HepG2 (cell line): ENCODE measurements around the gene FEM1C. TPM values are rescaled to one million over a fixed set of nuclear protein-coding genes. Genes with fewer than 3 reads are reported as not detected.

ENCODE experiments used
- ATAC-seq: fragments of 200-7000 bp; cut with Tn5 transposase; 3 replicates; pipeline ENCODE4 v1.9.1; 2020; ENCODE audit warnings: mild to moderate bottlenecking, moderate library complexity
- BruUV-seq: library from RNA; stranded (reverse); fragments of 400-500 nt; replicated peaks from 2 replicates; lab custom pipeline; 2021; lab: Mats Ljungman, UMichigan
- CTCF ChIA-PET: fragments of 300-600 bp; formaldehyde crosslinking; extraction: SDS; loops from one replicate; lab custom pipeline; 2021; ENCODE audit warnings: low total read pairs, inconsistent platforms, low intra/inter-chr PET ratio; lab: Yijun Ruan, JAX
- POLR2A ChIA-PET: fragments of 350-600 bp; sonication (Branson Sonifier 250); formaldehyde crosslinking; loops from one replicate; lab custom pipeline; 2020; ENCODE audit warnings: antibody characterized with exemption, inconsistent platforms; lab: Yijun Ruan, JAX
- DNase-seq: peaks from one replicate; pipeline ENCODE4 v3.0.0-alpha.2; 2015; ENCODE audit warnings: low spot score
- FAIRE-seq: peaks from 3 replicates; lab custom pipeline; 2011; peaks lifted over from hg19 to GRCh38; lab: Jason Lieb, UNC
- H2AFZ ChIP-seq: one replicate; pipeline ENCODE4 v1.6.1; 2011; ENCODE audit warnings: low read length, inconsistent platforms
- H3K27ac ChIP-seq: fragments of 300-600 bp; 3 replicates; pipeline ENCODE4 v1.8.0; 2011; ENCODE audit warnings: mixed run types, mild to moderate bottlenecking, mixed read lengths, low read length, inconsistent platforms; ENCODE audit not compliant: insufficient read depth; ENCODE audit errors: extremely low read length
- H3K27me3 ChIP-seq, 2 experiments: fragments of 200-600 bp in 1 of 2; 2 replicates in 1 of 2; 3 replicates in 1 of 2; pipeline versions ENCODE4 v1.6.0 to v1.8.0; 2011; ENCODE audit warnings: low read length in 2 of 2, mild to moderate bottlenecking in 2 of 2, moderate library complexity in 2 of 2, inconsistent platforms in 1 of 2; ENCODE audit not compliant: insufficient read depth in 2 of 2, control insufficient read depth in 1 of 2
- H3K36me3 ChIP-seq, 2 experiments: fragments of 200-600 bp in 1 of 2; replicated peaks in 1 of 2; 2 replicates in 1 of 2; 3 replicates in 1 of 2; pipeline versions ENCODE4 v1.5.1 to v1.8.0; 2011; ENCODE audit warnings: low read length in 2 of 2, inconsistent platforms in 1 of 2; ENCODE audit not compliant: insufficient read depth in 2 of 2, control insufficient read depth in 1 of 2
- H3K4me1 ChIP-seq: 2 replicates; pipeline ENCODE4 v1.5.1; 2012; ENCODE audit warnings: low read length, inconsistent platforms; ENCODE audit not compliant: insufficient read depth
- H3K4me2 ChIP-seq: 2 replicates; pipeline ENCODE4 v1.6.0; 2011; ENCODE audit warnings: low read depth, low read length, inconsistent platforms
- H3K4me3 ChIP-seq, 3 experiments: fragments of 200-600 bp in 1 of 3; sonication (generic), shearing (Covaris generic) in 1 of 3; replicated peaks in 1 of 3; 2 replicates each; pipeline ENCODE4 v1.5.1; 2011 to 2016; ENCODE audit warnings: low read length in 3 of 3, inconsistent platforms in 2 of 3, low read depth in 2 of 3, mild to moderate bottlenecking in 2 of 3, control low read depth in 1 of 3, mixed read lengths in 1 of 3; ENCODE audit not compliant: insufficient read depth in 1 of 3
- H3K79me2 ChIP-seq: one replicate; pipeline ENCODE4 v1.6.1; 2011; ENCODE audit warnings: low read length, inconsistent platforms; ENCODE audit not compliant: insufficient read depth
- H3K9ac ChIP-seq: 2 replicates; pipeline ENCODE4 v1.6.0; 2011; ENCODE audit warnings: mild to moderate bottlenecking, low read depth, low read length, inconsistent platforms; ENCODE audit not compliant: insufficient read depth
- H3K9me3 ChIP-seq: 2 replicates; pipeline ENCODE4 v1.5.1; 2012; ENCODE audit warnings: mild to moderate bottlenecking, low read length
- H4K20me1 ChIP-seq: 2 replicates; pipeline ENCODE4 v1.6.0; 2011; ENCODE audit warnings: inconsistent platforms, mild to moderate bottlenecking, low read length, moderate library complexity; ENCODE audit not compliant: insufficient read depth
- DPF2 ChIP-seq: sonication (generic); formaldehyde crosslinking; IDR thresholded peaks from 2 replicates; pipeline ENCODE4 v1.4.0; 2020; ENCODE audit warnings: mild to moderate bottlenecking, low read depth, missing genetic modification reagents, borderline replicate concordance
- FOSL2 ChIP-seq: sonication (generic); formaldehyde crosslinking; IDR thresholded peaks from 2 replicates; pipeline ENCODE4 v1.4.0; 2020; ENCODE audit warnings: missing genetic modification reagents
- FOXA1 ChIP-seq, 2 experiments: fragments of 450-650 bp in 1 of 2; sonication (generic) in 1 of 2; formaldehyde crosslinking in 1 of 2; IDR thresholded peaks; 2 replicates each; pipeline versions ENCODE4 v1.4.0 to v1.6.1; 2016 to 2020; ENCODE audit warnings: missing genetic modification reagents in 1 of 2
- GATAD2A ChIP-seq: IDR thresholded peaks from 2 replicates; pipeline ENCODE4 v1.6.1; 2016
- HNF4A ChIP-seq: sonication (generic); formaldehyde crosslinking; IDR thresholded peaks from 2 replicates; pipeline ENCODE4 v1.4.0; 2020; ENCODE audit warnings: missing genetic modification reagents
- HNRNPL ChIP-seq: fragments of 200-400 bp; formaldehyde crosslinking; IDR thresholded peaks from 2 replicates; pipeline ENCODE4 v1.6.1; 2017; ENCODE audit warnings: mild to moderate bottlenecking, low read depth, low read length
- MIER2 ChIP-seq: IDR thresholded peaks from 2 replicates; pipeline ENCODE4 v1.6.1; 2016; ENCODE audit warnings: missing biosample characterization, missing genetic modification reagents
- PHF5A ChIP-seq: IDR thresholded peaks from one replicate; pipeline ENCODE4 v1.6.1; 2018; ENCODE audit warnings: low read depth, missing genetic modification reagents; ENCODE audit not compliant: unreplicated experiment
- ZBTB39 ChIP-seq: sonication (generic); formaldehyde crosslinking; IDR thresholded peaks from 2 replicates; pipeline ENCODE4 v1.5.0; 2020; ENCODE audit warnings: missing genetic modification reagents
- ZBTB49 ChIP-seq: sonication (generic); formaldehyde crosslinking; IDR thresholded peaks from 2 replicates; pipeline ENCODE4 v1.4.0; 2020; ENCODE audit warnings: missing genetic modification reagents, borderline replicate concordance
- ZNF138 ChIP-seq: sonication (generic); formaldehyde crosslinking; IDR thresholded peaks from 2 replicates; pipeline ENCODE4 v1.5.0; 2020; ENCODE audit warnings: mild to moderate bottlenecking, low read depth, missing genetic modification reagents
- ZNF225 ChIP-seq: sonication (generic); formaldehyde crosslinking; IDR thresholded peaks from 2 replicates; pipeline ENCODE4 v1.4.0; 2020; ENCODE audit warnings: mild to moderate bottlenecking, missing genetic modification reagents
- ZNF256 ChIP-seq: sonication (generic); formaldehyde crosslinking; conservative IDR thresholded peaks from 2 replicates; pipeline ENCODE4 v1.4.0; 2020; ENCODE audit warnings: missing genetic modification reagents
- ZNF432 ChIP-seq: sonication (generic); formaldehyde crosslinking; IDR thresholded peaks from 2 replicates; pipeline ENCODE4 v1.5.0; 2020; ENCODE audit warnings: missing genetic modification reagents, mild to moderate bottlenecking, borderline replicate concordance
- ZNF720 ChIP-seq: sonication (generic); formaldehyde crosslinking; IDR thresholded peaks from 2 replicates; pipeline ENCODE4 v1.4.0; 2020; ENCODE audit warnings: missing genetic modification reagents
- WGBS: methylation state at CpG from one replicate; pipeline ENCODE4 v1.1.6; 2017; ENCODE audit warnings: low lambda C conversion rate; 5-methylcytosine and 5-hydroxymethylcytosine counted together
- in situ Hi-C: cut with HindIII; loops from 2 replicates; pipeline ENCODE4 v1.10.0; 2017; ENCODE audit warnings: low pct_unique_long_range_greater_than_20kb; ENCODE audit not compliant: extremely low pct_ligation_motif_present
- intact Hi-C: fragments of 100-400 bp; cut with micrococcal nuclease; formaldehyde crosslinking; loops from one replicate; pipeline ENCODE4 v1.10.0; 2022; ENCODE audit not compliant: unreplicated experiment
- polyA plus RNA-seq, 8 experiments: library from polyadenylated mRNA; depleted of rRNA in 3 of 8; stranded (reverse) in 7 of 8; unstranded in 1 of 8; fragments of >200 nt; fragmentation: Illumina TruSeq in 4 of 8; extraction: Trizol in 4 of 8; gene quantifications; 2 replicates each; pipeline versions ENCODE4 v1.2.1 to v1.2.3, GENCODE V29; 2011 to 2016; ENCODE audit warnings: low read depth in 4 of 8, missing spikeins in 1 of 8, mixed read lengths in 1 of 8; ENCODE audit not compliant: insufficient read depth in 1 of 8
- total RNA-seq, 5 experiments: library from RNA; depleted of rRNA; stranded (reverse); fragments of >200 nt; fragmentation: Illumina TruSeq; extraction: Trizol; gene quantifications; 2 replicates each; pipeline ENCODE4 v1.2.3, GENCODE V29; 2016; ENCODE audit warnings: low read depth in 1 of 5
- TF ChIP-seq, protein P1 (sequence below): sonication (generic); formaldehyde crosslinking; IDR thresholded peaks from 2 replicates; pipeline ENCODE4 v1.8.1; 2023; ENCODE audit warnings: missing genetic modification reagents, inconsistent platforms, borderline replicate concordance
- TF ChIP-seq, protein P2 (sequence below): sonication (generic); formaldehyde crosslinking; IDR thresholded peaks from 2 replicates; pipeline ENCODE4 v1.4.0; 2020; ENCODE audit warnings: missing genetic modification reagents
- TF ChIP-seq, protein P3 (sequence below): sonication (generic); formaldehyde crosslinking; IDR thresholded peaks from 2 replicates; pipeline ENCODE4 v1.8.1; 2023; ENCODE audit warnings: mild to moderate bottlenecking, moderate library complexity, missing genetic modification reagents

FEM1C gene
- total and polyA plus RNA-seq, 2 of the 13 experiments (the other 11 are each of a cell fraction or from before 2014, with no cell fraction given), result 5.5 to 8.3 TPM

DNA sequence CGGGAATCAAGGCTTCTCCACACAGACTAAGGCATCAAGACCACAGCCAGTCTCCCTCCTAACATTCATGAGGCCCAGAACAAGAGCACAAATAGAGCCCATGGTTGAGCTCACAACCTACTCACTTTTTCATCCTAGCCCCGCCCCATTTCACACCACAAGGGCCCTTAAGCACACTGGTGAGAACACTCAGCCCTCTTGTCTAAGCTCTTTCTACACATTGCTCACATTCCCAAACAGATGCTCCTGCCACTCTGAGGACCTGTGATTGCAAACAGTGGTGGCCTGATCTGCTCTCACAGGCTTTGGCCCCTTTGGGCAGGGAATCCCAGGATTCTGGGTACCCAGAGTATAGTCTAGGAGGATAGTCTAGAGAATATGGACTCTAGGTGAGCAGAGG lies 54.0 kb downstream of the FEM1C start:
- 0% methylated on average over 2 of the region's 2 CpGs for WGBS
- no peak for ATAC-seq
- TF ChIP-seq ZNF720 (no peak), GATAD2A (CRISPR knock-in tag) (no peak), ZNF138 (CRISPR knock-in tag) (no peak), DPF2 (CRISPR knock-in tag) (no peak), ZBTB49 (CRISPR knock-in tag) (no peak), ZNF225 (CRISPR knock-in tag) (no peak), MIER2 (CRISPR knock-in tag) (no peak), FOSL2 (no peak), ZNF432 (CRISPR knock-in tag) (no peak), ZBTB39 (CRISPR knock-in tag) (no peak), HNF4A (CRISPR knock-in tag) (no peak), FOXA1 (IDR thresholded peaks at IDR 0.05) (no peak), FOXA1 (CRISPR knock-in tag; IDR thresholded peaks at IDR 0.05) (no peak), HNRNPL (no peak), ZNF256 (CRISPR knock-in tag) (no peak), PHF5A (CRISPR knock-in tag) (no peak)
- TF ChIP-seq, protein P1, sequence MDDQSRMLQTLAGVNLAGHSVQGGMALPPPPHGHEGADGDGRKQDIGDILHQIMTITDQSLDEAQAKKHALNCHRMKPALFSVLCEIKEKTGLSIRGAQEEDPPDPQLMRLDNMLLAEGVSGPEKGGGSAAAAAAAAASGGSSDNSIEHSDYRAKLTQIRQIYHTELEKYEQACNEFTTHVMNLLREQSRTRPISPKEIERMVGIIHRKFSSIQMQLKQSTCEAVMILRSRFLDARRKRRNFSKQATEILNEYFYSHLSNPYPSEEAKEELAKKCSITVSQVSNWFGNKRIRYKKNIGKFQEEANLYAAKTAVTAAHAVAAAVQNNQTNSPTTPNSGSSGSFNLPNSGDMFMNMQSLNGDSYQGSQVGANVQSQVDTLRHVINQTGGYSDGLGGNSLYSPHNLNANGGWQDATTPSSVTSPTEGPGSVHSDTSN (CRISPR knock-in tag), result no peak
- TF ChIP-seq, protein P2, sequence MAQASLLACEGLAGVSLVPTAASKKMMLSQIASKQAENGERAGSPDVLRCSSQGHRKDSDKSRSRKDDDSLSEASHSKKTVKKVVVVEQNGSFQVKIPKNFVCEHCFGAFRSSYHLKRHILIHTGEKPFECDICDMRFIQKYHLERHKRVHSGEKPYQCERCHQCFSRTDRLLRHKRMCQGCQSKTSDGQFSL (CRISPR knock-in tag), result no peak
- TF ChIP-seq, protein P3, sequence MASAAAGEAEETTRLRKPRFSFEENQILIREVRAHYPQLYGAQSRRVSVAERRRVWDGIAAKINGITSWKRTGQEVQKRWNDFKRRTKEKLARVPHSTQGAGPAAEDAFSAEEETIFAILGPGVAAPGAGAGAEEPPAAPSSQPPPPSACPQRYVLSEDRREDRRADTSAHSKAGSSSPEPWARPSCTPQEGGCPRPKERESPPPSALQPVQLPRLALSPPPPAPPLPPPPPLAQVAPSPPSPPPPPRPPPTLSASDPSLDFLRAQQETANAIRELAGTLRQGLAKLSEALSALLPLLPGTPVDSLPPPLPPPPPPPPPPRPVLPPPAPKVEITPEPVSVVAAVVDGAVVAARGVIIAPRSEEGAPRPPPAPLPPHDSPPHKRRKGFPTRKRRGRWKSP, result no peak

More for the DNA sequence above, 54.0 kb downstream of the FEM1C start:
- H3K4me1 ChIP-seq, result no peaks in the 10 kb centered on the region
- H3K79me2 ChIP-seq, result no peaks in the 10 kb centered on the region
- intact Hi-C loops (no loop called here), in situ Hi-C loops (no loop called here)
- H3K9me3 ChIP-seq, result no peaks in the 10 kb centered on the region
- ChIA-PET POLR2A (no interaction called here), CTCF (no interaction called here)
- no peak for FAIRE-seq
- no peak overlapping the region for H2AFZ ChIP-seq
- no peak overlapping the region for H3K9ac ChIP-seq
- no peak overlapping the region for H3K4me2 ChIP-seq
- H3K36me3 ChIP-seq, result no peaks in the 10 kb centered on the region
- H4K20me1 ChIP-seq, result no peaks in the 10 kb centered on the region
- no TSS peak for BruUV-seq
- peaks cover 0 to 7% of the 10 kb centered on the region in 2 experiments; a peak in 1 of 5 replicates for H3K27me3 ChIP-seq
- DNase-seq, result no peak
- no peak overlapping the region for H3K27ac ChIP-seq
- H3K4me3 ChIP-seq, result no peak overlapping the region
